H7 (cell line): ENCODE measurements around the gene ZNF594. TPM values are rescaled to one million over a fixed set of nuclear protein-coding genes. Genes with fewer than 3 reads are reported as not detected.
"Not testable (repeated sequence)": the region's sequence is repeated elsewhere in the genome, so short reads cannot be mapped to it uniquely, and the experiment has no call there.

Experiments used
- DNase-seq: peaks from one replicate; pipeline ENCODE4 v3.0.0; 2012
- H3K27me3 ChIP-seq: 2 replicates; pipeline ENCODE4 v1.6.0; 2011; ENCODE audit warnings: mild to moderate bottlenecking, low read length; ENCODE audit not compliant: control insufficient read depth, insufficient read depth
- H3K36me3 ChIP-seq: replicated peaks from 2 replicates; pipeline ENCODE4 v1.5.1; 2011; ENCODE audit warnings: low read length; ENCODE audit not compliant: control insufficient read depth, insufficient read depth
- H3K4me3 ChIP-seq: 2 replicates; pipeline ENCODE4 v1.5.1; 2011; ENCODE audit warnings: low read depth, mild to moderate bottlenecking, control low read depth, low read length, moderate library complexity; ENCODE audit not compliant: insufficient read depth
- total RNA-seq: library from RNA; depleted of rRNA; stranded (reverse); fragments of >200 nt; shearing (Covaris generic); gene quantifications from 2 replicates; pipeline ENCODE4 v1.2.3, GENCODE V29; 2014

Gene ZNF594
- total RNA-seq, 1 experiment from 2014 or later, result 0.73 TPM

DNA sequence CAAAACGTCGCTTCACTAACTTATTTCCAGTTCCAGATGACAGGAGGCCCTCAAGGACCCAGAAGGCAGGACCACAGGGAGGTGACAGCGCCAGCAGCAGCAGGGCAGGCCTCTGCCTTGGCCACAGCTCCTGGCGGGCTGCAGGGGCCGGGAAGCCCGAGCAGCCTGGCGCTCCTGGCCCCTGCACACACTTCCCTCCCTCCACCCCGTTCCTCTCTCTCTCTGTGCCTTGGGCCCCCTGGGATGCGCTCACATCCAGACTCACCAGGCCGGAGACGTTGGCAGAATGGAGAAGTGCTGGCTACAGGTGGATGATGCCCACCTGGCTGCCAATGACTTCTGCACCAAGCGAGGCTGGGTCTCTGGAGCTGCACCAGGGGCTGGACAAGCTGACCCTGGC, 12.7 kb downstream of the ZNF594 start:
- Histone ChIP-seq H3K4me3 (no peak overlapping the region), H3K36me3 (peaks cover 6% of the 10 kb centered on the region), H3K27me3 (no peaks in the 10 kb centered on the region)
- no peak for DNase-seq

DNA sequence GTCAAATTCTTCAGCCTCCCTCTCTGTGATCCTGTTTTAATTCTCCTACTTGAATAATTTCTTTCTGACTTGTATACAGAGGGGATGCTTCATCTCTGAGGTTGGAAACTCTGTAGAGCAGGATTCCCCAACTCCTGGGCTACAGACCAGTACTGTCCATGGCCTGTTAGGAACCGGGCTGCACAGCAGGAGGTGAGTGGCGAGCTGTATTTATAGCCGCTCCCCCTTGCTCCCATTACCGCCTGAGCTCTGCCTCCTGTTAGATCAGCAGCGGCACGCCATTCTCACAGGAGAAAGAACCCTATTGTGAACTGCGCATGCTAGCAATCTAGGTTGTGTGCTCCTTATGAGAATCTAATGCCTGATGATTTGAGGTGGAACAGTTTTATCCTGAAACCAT, 16.6 kb downstream of the ZNF594 start:
- DNase-seq, H3K36me3 ChIP-seq, H3K4me3 ChIP-seq, H3K27me3 ChIP-seq: not testable (repeated sequence)

DNA sequence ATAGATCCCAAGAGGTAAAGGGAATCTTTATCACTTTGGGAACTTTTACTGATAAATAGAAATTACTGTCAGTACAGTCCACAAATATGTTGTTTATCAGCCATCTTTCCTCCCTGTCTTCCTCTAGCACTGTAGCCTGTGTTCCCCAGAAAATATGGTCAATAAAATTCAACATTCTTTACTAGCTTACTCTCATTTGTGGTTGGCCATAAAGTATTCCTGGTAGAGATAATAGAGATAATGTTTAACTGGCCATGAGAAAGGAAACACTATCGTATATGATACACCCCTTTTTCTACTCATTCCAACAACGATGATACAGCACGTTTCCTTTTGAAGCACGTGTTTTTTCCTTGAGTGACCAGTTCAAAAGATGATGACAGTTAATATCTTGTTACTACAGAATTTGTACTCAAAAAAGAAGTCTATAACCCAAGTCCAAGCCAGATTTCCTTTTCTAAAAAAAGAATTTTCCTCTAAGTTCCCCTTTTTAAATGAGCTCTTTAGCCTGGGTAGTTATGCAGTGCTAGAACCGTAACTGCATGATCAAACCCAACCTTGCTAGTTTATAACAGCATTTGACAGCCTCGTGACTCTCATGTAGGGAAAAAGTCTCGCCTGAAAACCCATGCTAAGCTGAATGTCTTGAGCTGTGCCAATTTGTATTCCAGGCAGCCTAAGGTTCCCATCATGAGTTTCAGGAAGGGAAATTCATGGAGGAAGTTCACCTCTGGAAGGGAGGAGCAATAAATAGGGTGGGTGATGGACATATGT, 25.7 kb downstream of the ZNF594 start:
- not testable (repeated sequence) for H3K4me3 ChIP-seq, H3K36me3 ChIP-seq, DNase-seq, H3K27me3 ChIP-seq

DNA sequence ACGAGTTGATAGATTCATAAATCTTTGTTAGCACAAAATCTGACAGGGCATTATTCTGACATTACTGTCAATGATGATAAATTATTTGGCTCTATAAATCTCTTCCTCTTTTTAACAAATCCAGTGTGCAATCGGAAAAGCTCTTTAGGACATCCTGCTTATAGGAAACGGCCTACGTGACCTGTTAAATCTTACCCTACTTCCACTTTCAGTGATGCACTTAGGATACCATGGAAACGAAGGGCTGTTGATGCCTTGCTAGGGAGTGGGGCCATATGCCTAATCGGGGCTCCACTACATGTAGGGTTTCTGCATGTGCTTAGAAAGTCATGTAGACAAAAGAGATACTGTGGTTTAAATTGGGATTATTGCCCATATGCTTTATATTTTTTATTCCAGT, 27.2 kb downstream of the ZNF594 start:
- no peaks in the 10 kb centered on the region for H3K36me3 ChIP-seq
- DNase-seq, result no peak
- H3K4me3 ChIP-seq, result no peak overlapping the region
- no peaks in the 10 kb centered on the region for H3K27me3 ChIP-seq

DNA sequence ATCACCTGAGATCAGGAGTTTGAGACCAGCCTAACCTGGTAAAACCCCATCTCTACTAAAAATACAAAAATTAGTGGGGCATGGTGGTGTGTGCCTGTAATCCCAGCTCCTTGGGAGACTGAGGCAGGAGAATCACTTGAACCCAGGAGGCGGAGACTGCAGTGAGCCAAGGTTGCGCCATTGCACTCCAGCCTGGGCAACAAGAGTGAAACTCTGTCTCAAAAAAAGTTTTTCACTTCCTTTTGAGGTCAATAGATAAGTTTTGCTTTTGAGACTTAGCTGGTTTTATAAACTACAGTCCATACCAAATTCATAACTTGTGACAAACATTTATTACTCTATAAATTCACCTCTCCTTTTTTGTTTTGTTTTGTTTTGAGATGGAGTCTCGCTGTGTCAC, 29.9 kb downstream of the ZNF594 start:
- H3K4me3 ChIP-seq, H3K36me3 ChIP-seq, H3K27me3 ChIP-seq, DNase-seq: not testable (repeated sequence)

DNA sequence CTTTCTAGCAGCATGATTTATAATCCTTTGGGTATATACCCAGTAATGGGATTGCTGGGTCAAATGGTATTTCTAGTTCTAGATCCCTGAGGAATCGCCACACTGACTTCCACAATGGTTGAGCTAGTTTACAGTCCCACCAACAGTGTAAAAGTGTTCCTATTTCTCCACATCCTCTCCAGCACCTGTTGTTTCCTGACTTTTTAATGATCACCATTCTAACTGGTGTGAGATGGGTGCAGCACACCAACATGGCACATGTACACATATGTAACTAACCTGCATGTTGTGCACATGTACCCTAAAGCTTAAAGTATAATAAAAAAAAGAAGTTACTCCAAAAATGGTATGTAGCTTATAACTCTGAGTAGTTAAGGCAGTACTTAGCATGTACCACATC, 31.0 kb downstream of the ZNF594 start:
- not testable (repeated sequence) for DNase-seq, H3K27me3 ChIP-seq, H3K4me3 ChIP-seq, H3K36me3 ChIP-seq

DNA sequence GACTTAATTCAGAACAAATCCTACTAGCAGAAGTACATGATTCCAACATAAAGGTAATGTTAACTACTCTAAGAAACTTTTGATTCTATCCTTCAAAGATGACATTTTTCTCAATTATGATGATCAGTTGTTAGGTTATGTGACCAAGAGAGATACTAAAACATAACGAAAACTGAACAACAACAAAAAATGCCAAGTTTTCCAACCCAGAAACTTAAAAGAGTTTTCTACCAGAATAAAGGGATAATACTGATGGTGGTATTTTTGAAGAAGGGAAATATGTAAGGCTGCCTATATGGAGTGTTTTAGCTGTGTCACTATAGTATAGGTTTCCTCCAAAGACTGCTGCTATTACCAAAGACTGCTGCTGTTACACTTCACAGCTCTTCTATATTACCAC, 45.5 kb downstream of the ZNF594 start:
- H3K36me3 ChIP-seq, H3K27me3 ChIP-seq, H3K4me3 ChIP-seq, DNase-seq: not testable (repeated sequence)

DNA sequence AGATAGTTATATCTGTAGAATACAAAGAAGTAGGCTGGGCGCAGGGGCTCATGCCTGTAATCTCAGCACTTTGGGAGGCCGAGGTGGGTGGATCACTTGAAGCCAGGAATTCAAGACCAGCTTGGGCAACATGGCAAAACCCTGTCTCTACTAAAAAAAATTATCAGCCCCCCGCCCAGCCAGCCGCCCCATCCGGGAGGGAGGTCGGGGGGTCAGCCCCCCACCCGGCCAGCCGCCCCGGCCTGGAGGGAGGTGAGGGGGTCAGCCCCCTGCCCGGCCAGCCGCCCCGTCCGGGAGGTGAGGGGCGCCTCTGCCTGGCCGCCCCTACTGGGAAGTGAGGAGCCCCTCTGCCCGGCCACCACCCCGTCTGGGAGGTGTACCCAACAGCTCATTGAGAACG, 48.8 kb downstream of the ZNF594 start:
- H3K27me3 ChIP-seq, DNase-seq, H3K36me3 ChIP-seq, H3K4me3 ChIP-seq: not testable (repeated sequence)

DNA sequence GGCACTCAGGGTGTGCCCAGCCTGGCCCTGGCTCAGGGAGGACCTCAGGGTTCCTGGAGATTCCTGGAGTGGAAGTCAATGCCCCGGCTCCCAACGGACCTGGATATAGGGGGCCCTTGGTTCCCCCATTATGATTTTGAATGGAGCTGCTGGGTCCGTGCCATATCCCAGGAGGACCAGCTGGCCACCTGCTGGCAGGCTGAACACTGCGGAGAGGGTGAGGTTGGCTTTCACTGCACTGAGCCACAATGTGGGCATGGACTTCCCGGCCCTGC, 52.3 kb downstream of the ZNF594 start:
- peak; percentile 5 for DNase-seq
- Histone ChIP-seq H3K27me3 (no peaks in the 10 kb centered on the region), H3K4me3 (no peak overlapping the region), H3K36me3 (no peaks in the 10 kb centered on the region)

DNA sequence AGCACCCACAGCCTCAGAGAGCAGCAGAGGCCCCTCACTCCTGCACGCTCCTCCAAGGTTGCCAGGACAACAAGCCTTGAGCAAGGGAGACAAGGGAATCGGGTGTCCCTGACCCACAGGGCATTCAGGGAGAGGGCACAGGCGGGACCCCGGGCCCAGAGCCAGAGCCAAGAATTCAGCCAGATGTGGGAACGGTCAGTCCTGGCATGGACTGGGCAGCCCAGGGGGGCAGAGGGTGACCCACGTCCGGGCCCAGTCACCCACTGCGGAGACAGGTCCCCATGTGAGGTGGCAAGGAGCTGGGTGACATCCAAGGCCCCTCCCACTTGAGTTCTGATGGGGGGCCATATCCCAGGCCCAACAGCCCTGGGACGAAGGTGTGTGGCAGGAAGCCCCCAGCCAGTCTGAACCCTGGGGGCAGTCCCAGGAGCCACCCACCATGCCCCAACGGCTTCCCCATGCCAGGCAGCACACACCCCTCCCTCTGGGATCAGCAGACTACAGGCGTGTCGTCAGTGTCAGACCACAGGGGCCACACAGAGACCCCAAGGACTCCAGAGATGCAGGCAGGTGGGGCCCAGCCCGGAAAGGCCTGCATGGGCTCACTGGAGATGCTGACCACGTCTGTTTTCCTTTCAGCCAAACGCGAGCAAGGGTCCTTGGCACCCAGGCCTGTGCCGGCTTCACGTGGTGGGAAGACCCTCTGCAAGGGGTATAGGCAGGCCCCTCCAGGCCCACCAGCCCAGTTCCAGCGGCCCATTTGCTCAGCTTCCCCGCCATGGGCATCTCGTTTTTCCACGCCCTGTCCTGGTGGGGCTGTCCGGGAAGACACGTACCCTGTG, 52.8 kb downstream of the ZNF594 start:
- DNase-seq, result peak; percentile 14
- H3K27me3 ChIP-seq, result no peaks in the 10 kb centered on the region
- no peaks in the 10 kb centered on the region for H3K36me3 ChIP-seq
- no peak overlapping the region for H3K4me3 ChIP-seq

DNA sequence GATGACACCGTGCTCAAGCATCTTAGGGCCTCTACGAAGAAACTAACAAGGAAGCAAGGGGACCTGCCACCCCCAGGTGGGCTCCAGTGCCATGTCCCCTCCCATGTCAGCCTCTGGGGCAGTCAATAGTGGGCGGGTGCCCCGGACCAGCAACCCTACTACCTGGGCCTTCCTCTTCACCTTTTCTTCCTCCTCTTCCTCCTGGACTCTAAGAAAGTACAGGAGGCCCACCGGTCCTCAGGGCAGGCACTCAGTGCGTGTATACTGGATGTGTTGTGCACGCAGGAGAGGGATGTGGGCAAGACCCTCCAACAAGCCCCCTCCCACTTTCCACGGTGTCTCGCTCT, 53.5 kb downstream of the ZNF594 start:
- not testable (repeated sequence) for DNase-seq, H3K27me3 ChIP-seq, H3K4me3 ChIP-seq, H3K36me3 ChIP-seq

DNA sequence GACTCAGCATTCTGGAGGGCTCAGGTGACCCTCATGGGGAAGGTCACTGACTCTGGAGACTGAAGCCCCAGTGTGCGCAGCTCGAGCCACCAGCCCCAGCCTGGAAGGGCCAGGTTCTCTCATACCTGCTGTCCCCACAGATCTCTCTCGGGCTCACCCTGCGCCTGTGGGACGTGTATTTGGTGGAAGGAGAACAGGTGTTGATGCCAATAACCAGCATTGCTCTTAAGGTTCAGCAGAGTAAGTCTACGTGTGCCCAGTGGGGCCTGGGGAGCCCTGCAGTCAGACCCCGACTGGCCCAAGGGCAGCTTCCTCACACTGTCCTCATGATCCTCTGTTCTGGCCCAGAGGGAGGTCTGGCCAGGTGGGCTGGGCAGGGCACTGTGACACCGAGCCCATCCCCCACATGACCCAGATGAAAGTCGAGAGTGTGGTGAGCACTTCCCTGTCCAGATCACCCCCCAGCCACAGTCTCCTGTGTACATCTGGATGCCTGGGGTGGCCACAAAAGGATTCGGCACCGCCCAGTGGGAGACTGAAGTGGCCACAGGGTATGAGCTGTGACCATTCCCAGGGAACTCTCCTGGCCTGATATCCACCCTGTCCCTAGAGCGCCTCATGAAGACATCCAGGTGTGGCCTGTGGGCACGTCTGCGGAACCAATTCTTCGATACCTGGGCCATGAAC, 54.0 kb downstream of the ZNF594 start:
- not testable (repeated sequence) for H3K36me3 ChIP-seq

DNA sequence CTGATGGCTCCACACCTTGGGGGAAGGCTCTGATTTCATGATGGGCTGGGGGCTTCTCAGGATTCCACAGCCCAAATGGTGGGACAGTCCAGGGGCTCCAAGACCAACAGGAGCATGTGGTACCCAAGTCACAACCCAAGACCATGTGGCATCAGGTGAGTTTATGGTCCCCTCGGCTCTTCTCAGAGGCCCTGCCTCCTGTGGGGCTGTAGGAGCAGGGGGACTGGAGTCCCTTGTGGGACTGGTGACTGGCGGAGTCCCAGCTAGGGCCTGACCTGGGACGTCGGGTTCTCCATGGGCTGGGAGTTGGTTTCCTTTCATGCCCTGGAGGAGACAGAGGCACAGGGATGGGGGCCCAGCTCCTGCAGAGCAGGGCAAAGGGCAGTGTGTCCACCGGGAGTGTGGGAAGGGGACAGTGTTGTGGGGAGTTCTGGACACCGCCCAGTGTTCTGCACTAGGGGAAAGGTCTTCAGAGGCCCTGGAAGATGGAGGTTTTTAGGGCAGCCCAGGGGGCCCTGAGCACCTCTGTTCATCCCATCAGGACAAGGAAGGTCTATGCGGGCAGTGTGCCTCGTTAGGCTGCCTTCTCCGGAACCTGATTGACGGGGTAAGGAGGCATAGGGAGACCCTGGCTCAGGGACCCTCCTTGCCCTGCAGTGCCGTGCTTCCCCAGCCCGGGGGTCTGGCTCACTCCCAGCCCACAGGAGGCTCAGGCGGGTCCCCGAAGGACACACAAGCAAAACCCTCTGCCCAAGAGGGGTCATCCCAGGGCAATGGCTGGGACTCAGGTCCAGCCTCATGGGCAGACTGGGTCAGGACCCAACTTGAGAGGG, 54.9 kb downstream of the ZNF594 start:
- not testable (repeated sequence) for H3K4me3 ChIP-seq, DNase-seq, H3K36me3 ChIP-seq, H3K27me3 ChIP-seq

More for the DNA sequence above, 54.0 kb downstream of the ZNF594 start:
- peak; percentile 8 for DNase-seq
- not testable (repeated sequence) for H3K27me3 ChIP-seq, H3K4me3 ChIP-seq

DNA sequence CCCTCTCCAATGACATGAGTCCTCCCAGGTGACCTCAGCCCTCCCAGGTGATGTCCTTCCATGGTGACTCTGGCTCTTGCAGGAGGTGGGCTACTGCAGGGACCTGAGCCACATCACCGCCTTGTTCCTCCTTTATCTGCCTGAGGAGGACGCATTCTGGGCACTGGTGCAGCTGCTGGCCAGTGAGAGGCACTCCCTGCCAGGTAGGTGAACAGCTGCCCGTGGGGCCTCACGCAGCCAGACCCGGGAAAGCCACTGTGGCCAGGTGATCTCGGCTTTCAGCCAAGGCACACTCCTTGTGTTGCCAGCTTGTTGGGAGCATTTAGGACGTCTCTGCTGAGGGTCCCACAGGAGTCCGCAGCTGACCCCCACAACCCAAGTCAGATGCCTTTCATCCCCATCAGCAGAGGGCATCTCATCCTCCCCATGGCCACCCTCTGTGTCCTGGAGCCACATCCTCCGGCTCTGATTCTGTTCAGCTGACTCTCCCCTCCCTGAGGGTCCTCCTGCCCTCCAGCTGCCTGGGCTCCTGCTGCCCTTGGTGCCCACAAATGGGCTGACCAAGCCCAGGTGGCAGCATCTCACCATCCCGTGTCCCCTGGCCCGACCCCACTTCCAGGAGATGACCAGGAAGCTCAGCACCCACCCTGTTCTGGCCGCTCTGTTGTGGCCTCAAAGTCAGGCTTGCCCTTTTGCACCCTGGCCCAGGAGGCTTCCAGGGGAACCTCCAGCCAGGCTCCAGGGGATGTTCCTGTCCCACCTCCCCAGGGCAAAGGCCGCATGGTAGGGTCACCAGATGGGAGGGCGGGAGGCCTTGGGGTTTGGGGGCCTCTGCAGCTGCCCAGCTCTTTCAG, 55.7 kb downstream of the ZNF594 start:
- Histone ChIP-seq H3K27me3 (no peaks in the 10 kb centered on the region), H3K4me3 (no peak overlapping the region), H3K36me3 (no peaks in the 10 kb centered on the region)
- DNase-seq, result peak; percentile 14
